HG03175 (cell line): ENCODE data around the gene PRR19.

Source experiments
- ATAC-seq: cut with Tn5 transposase; IDR thresholded peaks from one replicate; pipeline ENCODE4 v1.9.1; 2021; ENCODE audit warnings: mild to moderate bottlenecking, moderate library complexity; ENCODE audit not compliant: unreplicated experiment

The PRR19 gene

GRCh38 chr19:42271045-42271419 lies 30.9 kb upstream of the PRR19 start:
- ATAC-seq, result no peak

- no peak for ATAC-seq
These were observed 29.9 kb upstream of the PRR19 start for GRCh38 chr19:42271861-42272534.

- no peak for ATAC-seq
These were observed 29.4 kb upstream of the PRR19 start for GRCh38 chr19:42272535-42272897.

- no peak for ATAC-seq
These were observed 28.9 kb upstream of the PRR19 start for GRCh38 chr19:42272989-42273406.

GRCh38 chr19:42273407-42274064 lies 28.4 kb upstream of the PRR19 start:
- ATAC-seq, result no peak

GRCh38 chr19:42274065-42274682 lies 27.8 kb upstream of the PRR19 start:
- no peak for ATAC-seq

GRCh38 chr19:42275103-42275502 lies 26.8 kb upstream of the PRR19 start:
- no peak for ATAC-seq

GRCh38 chr19:42275517-42275916 lies 26.4 kb upstream of the PRR19 start:
- ATAC-seq, result no peak

- ATAC-seq, result no peak
These were observed 25.6 kb upstream of the PRR19 start for GRCh38 chr19:42276284-42276683.

- ATAC-seq, result no peak
These were observed 25.1 kb upstream of the PRR19 start for GRCh38 chr19:42276821-42277220.

- ATAC-seq, result no peak
These were observed 24.0 kb upstream of the PRR19 start for GRCh38 chr19:42277821-42278451.

GRCh38 chr19:42278452-42279154 lies 23.3 kb upstream of the PRR19 start:
- ATAC-seq, result no peak

- ATAC-seq, result no peak
These were observed 22.6 kb upstream of the PRR19 start for GRCh38 chr19:42279155-42279901.

GRCh38 chr19:42279902-42280814 lies 21.8 kb upstream of the PRR19 start:
- no peak for ATAC-seq

- no peak for ATAC-seq
These were observed 21.2 kb upstream of the PRR19 start for GRCh38 chr19:42280815-42281145.

- no peak for ATAC-seq
These were observed 20.6 kb upstream of the PRR19 start for GRCh38 chr19:42281146-42281826.

- ATAC-seq, result no peak
These were observed 19.8 kb upstream of the PRR19 start for GRCh38 chr19:42281827-42282762.

GRCh38 chr19:42282819-42283187 lies 19.1 kb upstream of the PRR19 start:
- ATAC-seq, result no peak
